NOMO-1 treated with dmso at 0.1 percent for 144 hours (cell line): ENCODE measurements around the gene ZNF354C.

Source experiments
- DNase-seq: peaks from one replicate; lab custom pipeline; 2025; ENCODE audit not compliant: unreplicated experiment; lab: John Stamatoyannopoulos, UW

Gene ZNF354C

DNA sequence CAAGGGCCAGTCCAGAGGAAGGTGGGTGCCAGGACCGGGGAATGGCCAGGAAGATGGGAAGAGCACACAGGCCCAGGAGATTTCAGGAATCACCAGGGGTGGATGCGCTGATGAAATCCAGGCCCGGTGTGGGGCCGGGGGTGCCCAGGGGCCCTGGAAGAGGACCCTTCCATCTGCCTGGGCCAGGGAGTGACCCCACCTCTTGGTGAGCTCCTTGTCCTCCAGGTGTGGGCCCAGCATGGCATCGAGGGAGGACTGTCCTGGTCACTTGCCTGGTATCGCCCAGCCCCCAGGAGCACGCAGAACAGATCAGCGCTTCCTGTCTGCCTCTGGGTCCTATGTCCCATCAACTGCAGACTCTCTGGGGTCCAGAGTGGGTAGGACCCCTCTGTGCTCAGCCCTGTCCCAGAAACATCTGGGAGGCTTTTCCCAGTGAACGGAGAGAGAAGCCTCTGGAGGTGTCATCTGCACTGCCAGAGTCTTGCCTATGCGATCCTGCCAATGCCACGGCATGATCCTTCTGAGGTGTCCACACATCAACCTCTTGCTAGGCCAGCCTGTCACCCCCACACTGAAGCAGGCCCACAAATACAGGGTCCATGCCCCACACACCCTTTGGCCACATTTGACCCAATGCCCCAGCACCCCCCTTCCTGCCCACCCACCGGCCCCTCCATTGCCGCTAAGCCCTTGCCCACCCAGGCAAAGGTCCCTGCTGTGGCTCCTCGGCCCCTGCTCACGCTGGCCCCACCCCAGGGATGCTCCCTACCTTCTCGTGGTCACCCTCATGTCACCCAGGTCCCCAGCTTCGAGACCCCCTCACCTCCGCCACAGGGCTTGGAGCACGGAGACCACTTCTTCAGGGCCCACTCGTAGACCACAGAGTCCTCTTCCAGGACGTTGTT lies 67.2 kb downstream of the ZNF354C start:
- no peak for DNase-seq

- DNase-seq = no peak
Observed at GRCh38 chr5:179128041-179128365, 67.8 kb downstream of the ZNF354C start.

DNA sequence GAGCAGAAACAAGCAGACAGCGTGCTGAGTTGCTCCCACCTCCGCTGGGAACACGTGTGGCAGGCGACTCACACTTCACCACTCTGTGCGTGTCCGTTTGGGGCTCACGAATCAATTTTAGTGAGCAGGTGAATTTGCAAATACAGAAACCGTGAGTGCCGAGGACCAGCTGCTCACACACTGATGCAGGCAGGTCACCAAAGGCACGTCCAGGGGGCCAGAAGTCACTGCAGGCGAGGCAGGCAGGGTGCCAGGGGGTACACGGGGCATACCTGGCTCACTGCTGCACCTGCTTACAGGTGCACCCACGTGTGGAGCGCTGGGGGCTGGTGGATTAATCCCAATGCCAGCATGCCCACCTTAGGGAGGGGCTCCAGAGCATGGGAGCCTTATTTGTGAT lies 68.8 kb downstream of the ZNF354C start:
- DNase-seq = no peak

DNA sequence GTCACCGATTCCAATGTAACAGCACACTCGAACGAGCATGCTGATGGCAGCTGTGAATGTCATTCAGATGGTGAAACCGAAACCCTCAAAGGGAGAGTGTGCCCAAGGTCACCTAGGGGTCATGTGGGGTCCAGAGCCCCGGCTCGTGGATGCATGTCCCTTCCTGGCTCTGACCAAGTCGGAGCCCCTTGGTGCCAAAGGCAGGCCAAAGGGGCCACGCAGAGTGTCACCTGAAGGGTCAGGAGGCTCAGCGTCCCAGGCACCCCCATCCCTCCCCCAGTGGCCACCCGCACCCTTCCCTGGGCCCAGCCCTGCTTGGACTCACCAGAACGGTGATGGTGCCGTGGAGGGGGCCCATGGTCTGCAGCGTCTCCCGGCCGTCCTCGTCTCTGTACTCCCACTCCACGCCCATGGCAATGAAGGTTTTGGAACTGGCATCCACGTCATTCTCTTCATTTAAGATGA lies 69.5 kb downstream of the ZNF354C start:
- DNase-seq = no peak

DNA sequence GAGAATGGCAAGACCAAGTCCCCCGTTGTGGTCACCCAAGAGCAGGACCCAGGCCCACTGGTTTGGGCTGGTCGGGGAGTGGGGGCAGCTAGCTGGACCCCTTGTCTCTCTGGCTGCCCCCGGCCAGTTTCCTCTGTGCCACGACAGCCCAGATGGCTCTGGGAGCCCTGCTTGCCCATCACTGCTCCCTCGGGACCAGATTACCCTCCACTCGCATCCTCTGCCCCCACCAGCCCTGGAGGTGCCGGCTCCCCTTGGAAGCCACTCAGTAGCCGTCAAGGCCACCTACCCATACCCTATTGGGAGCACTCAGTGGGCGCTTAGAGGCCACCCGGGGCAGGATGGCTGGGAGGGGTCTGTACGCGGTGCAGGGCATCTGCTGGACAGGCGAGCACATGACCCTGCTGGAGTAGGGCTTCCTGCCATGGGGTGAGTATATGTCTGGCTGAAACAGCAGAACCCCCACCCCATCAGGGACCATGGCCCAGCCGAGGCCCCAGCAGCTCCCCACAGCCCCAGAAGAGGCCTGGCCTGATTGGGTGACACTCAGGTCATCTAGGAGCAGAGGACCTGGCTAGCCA lies 70.0 kb downstream of the ZNF354C start:
- DNase-seq = no peak

DNA sequence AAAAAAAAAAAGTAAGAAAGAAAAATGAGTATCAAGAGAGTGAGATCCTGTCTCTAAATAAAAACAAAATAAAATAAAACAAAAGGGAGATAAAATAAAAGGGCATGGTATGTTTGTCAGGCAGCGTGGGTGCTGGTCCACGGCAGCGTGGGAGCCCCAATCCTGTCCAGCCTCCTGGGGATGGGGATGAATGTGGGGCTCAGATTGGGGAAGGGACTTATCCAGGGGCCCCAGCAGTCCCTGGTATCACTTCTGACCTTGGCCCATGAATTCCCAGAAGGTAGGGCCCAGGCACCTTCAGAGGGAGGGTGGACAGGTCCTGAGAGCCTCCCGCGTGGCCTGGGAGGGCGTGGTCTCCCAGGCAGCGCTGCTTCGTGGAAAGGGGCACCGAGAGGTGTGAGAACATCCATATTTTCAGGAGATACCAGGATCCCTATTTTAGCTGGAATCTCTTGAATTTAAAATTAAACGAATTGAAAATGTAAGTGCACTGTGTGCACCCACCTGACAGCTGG lies 71.2 kb downstream of the ZNF354C start:
- DNase-seq = no peak

GRCh38 chr5:179131886-179132585 lies 71.9 kb downstream of the ZNF354C start:
- no peak for DNase-seq

- DNase-seq = no peak
Observed at GRCh38 chr5:179132586-179133355, 72.6 kb downstream of the ZNF354C start.
